HG03575 (cell line): ENCODE data around the gene CA5B.
"Not testable (repeated sequence)": the region's sequence is repeated elsewhere in the genome, so short reads cannot be mapped to it uniquely, and the experiment has no call there.

Source experiments
- ATAC-seq: cut with Tn5 transposase; IDR thresholded peaks from one replicate; pipeline ENCODE4 v1.9.1; 2021; ENCODE audit not compliant: unreplicated experiment, insufficient number of reproducible peaks, low FRiP score; ENCODE audit errors: extremely low read depth

Gene CA5B

DNA sequence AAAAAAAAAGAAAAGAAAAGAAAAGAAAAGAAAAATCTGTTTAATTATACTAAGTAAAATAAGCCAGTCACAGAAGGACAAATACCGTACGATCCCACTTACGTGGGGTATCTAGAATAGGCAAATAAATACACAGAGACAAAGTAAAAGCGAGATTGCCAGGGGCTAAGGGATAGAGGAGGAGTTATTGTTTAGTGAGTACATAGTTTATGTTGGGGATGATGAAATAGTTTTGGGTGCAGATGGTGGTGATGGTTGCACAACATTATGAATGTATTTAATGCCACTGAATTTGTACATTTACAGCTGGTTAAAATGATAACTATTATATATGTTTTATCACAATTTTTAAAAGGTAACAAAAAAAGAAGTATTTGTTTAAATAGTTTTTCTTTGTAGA, 7.1 kb downstream of the CA5B start:
- no peak for ATAC-seq

- not testable (repeated sequence) for ATAC-seq
These were observed 8.6 kb downstream of the CA5B start for GRCh38 chrX:15746651-15747050.

DNA sequence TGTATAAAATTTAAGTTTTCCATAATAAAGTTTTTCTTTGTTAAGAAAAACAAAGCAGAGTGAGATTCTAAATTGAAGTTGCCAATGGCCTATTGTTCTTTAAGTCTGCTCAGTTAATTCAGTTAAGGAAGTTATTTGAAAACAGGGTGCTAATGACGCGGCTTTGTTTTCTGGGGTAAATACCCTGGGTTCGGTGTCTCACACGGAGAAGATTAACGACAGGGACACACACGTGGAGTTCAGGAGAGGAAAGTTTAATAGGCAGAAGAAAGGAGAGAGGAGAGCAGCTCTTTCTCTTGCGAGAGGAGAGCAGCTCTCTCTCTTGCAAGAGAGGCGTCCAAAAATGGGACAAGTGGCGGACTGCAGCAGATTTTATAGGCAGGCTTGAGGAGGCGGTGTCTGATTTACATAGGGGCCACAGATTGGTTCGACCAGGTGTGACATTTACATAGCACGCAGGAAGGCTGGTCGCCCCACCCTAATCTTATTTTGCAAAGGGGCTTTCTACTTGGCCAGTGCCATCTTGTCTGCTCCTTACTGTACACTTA, 9.6 kb downstream of the CA5B start:
- ATAC-seq: no peak

DNA sequence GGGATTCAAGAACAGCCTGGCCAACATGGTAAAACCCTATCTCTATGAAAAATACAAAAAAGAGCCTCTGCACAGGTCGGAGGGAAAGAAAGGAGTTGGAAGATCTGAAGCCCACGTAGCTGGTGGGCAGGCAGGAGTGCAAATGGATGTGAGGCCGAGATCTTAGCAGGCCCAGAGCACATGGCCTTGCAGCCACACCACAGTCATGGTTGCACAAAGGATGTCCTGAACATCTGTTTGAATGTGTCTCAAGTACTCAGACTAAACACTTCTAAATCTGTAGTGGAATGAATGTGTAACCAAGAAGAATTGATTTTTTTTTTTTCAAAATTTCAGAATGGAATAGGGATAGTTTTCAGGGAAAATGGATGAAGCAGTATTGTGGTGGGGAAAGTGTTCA, 10.8 kb downstream of the CA5B start:
- ATAC-seq: no peak

DNA sequence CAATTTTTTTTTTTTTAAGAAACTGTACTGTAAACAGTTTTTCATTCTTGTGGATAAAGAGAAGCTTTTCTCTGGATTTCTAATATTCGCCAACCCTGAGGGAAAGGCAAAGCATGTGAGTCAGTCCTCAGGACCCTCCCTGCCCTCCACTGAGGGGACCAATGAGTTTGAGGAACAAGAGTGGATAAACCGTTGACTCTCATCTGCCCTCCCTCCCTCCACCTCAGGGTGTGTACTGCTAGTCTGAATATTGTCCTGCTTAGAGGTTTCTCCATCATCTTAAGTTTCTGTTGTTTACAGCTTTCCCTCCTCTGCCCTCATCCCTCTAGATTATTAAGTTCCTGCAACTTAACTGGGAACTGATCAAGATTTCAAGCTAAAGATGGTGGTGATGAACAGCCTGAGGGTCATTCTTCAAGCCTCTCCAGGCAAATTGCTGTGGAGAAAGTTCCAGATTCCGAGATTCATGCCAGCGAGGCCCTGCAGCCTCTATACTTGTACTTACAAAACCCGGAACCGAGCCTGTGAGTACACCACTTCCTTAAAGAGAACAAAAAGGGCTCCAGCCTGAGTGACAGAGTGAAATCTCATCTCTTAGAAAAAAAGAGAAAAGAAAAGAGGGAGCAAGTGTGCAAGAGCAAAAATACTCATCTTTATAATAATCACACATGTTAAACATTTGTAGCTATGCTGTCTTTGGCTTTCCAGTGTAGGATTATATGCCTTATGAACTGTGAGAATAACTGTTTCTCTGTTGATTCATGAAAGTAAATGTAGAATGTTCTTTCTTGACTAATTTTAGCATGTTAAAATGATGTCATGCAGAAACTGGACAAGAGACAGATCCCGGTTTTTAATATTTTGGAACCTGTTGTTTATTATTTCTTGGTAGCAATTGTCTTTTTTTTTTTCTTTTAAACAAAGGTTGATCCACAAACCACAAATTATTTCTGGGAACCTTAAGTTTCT, 11.9 kb downstream of the CA5B start:
- peak; percentile 62 for ATAC-seq

GRCh38 chrX:15750611-15751154, 12.6 kb downstream of the CA5B start:
- no peak for ATAC-seq

GRCh38 chrX:15751155-15751819, 13.2 kb downstream of the CA5B start:
- ATAC-seq: no peak

DNA sequence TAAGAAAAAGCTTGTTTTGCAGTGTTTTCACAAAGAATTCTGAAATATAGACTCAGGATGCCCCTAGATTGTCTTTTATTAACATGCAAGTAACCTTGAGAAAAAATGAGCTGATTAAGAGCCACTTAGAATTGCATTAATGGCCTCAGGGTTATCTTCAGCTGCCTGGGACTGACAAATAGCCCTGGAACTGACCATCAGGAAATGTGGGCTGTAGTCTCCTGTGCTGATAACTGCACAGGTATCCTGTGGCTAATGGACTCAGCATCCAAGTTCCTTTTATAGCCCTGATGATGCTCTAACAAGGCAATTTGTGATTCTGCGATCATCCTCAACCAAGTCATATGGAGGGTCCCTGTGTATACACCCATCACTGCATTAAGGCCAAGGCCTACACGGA, 17.0 kb downstream of the CA5B start:
- no peak for ATAC-seq

DNA sequence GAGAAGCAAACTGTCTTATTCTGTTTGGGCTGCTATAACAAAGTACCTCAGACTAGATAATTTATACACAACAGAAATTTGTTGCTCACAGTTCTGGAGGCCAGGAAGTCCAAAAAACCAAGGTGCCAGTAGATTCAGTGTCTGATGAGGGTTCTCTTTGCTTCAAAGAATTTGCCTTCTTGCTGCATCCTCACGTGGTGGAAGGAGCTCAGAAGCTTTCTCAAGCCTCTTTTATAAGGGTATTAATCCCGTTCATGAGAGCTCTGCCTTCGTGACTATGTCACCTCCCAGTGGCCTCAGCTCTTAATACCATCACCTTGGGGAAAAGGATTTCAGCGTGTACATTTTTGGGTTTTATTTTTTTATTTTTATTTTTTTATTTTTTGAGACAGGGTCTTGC, 20.1 kb downstream of the CA5B start:
- no peak for ATAC-seq

DNA sequence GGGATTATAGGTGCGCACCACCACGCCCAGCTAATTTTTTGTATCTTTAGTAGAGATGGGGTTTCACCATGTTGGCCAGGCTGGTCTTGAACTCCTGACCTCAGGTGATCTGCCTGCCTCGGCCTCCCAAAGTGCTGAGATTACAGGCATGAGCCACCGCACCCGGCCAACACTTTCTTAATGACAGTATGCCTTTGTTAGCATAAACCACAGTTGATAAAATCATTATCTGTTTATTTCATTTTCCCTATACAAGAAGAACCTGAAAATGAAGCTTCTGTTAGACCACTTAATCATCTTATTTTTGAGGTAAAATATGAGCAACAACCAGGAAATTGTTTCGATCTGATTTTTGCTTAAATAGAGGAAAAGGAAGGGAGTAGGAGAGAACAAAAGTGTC, 21.8 kb downstream of the CA5B start:
- not testable (repeated sequence) for ATAC-seq

DNA sequence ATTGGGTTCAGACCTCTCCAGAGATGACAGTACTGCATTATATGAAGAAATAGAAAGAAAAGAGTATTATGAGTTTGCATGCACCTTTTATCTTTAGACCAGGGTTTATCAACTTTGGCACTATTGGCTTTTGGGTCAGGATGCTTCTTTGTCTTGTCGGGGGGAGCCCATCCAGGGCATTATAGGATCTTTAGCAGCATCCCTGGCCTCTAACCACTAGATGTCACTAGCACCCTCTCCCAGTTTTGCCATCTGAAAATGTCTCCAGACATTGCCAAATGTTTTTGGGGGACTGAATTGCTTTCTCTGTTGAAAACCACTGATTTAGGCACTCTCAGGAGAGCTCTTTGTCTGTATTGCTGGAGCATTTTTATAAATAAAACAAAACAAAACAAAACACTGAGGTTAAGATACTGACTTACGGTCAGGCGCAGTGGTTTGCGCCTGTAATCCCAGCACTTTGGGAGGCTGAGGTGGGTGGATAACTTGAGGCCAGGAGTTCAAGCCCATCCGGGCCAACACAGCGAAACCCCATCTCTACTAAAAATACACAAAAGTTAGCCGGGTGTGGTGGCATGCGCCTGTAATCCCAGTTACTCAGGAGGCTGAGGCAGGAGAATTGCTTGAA, 23.6 kb downstream of the CA5B start:
- ATAC-seq: no peak

- no peak for ATAC-seq
These were observed 31.4 kb downstream of the CA5B start for GRCh38 chrX:15769300-15769954.

DNA sequence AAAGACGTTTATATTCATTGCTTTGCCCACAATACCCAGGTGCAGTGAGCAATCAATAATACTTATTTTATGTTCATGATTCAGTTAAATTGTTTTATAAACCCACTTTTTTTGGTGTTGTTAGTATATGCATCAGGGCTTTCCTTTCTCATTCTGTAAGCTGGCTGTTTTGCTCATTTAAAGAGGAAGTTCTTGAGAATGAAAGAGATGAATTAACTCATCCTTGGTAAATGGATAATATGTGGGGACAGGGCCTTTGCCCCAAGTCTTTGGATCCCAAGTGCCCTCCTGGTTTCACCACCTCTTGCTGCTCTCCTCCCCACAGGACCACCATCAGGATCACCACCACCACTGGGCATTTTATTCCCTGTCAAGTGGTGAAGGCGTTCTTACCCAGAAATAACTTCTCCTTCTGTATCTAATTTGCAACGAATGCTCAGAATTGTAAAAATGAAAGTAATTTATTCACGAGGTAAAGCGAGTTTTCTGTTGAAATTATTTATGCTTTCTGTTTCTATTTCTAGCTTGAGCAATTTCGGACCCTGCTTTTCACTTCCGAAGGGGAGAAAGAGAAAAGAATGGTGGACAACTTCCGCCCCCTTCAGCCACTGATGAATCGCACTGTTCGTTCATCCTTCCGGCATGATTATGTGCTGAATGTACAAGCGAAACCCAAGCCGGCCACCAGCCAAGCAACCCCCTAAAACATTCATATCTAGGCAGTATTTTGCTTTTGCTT, 44.1 kb downstream of the CA5B start:
- ATAC-seq: no peak

DNA sequence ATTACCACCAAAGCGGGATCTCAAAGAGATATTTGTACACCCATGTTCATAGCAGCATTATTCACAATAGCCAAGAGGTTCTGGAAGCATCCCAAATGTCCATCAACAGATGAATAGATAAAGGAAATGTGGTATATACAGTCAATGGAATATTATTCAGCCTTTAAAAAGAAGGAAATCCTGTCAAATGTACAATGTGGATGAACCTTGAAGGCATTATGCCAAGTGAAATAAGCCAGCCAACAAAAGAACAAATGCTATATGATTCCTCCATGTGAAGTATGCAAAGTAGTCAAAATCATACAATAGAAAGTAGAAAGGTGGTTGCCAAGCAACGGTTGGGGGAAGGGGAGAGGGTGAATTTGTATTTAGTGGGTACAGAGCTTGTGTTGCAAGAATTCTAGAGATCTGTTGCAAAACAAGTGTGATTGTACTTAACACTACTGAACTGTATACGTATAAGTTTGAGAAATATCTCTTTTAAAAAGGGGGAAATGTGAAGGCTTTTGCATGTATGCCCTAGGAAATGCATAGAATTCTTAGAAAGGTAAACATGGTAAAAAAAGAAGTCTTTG, 47.2 kb downstream of the CA5B start:
- ATAC-seq: no peak

DNA sequence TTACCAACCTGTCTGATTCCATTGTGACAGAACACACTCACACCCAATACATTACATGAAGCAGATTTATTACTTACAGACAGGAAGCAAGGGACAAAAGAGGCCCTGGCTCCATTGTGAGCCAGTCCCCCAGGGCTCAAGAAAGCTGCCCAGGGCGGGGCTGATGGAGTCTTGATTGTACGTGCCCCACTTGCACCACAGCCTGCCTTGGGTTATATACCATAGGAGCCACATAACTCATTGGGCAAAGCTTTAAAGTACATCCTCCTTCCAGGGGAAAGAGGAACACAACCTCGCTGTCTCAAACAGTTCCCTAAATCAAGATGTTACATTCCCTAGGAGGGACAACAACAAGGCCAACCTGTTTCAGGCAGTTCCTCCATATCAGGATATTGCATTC, 48.8 kb downstream of the CA5B start:
- no peak for ATAC-seq

GRCh38 chrX:15789979-15790768, 52.1 kb downstream of the CA5B start, which contains the start of gene ZRSR2:
ZRSR2 (plus strand) TSS chrX:15790484; CDS start chrX:15790496, 12 bp downstream.
- peak; percentile 66 for ATAC-seq

- peak; percentile 15 for ATAC-seq
These were observed 52.8 kb downstream of the CA5B start for GRCh38 chrX:15790769-15791290.
